ENCODE data around the gene TTLL8.

DNA sequence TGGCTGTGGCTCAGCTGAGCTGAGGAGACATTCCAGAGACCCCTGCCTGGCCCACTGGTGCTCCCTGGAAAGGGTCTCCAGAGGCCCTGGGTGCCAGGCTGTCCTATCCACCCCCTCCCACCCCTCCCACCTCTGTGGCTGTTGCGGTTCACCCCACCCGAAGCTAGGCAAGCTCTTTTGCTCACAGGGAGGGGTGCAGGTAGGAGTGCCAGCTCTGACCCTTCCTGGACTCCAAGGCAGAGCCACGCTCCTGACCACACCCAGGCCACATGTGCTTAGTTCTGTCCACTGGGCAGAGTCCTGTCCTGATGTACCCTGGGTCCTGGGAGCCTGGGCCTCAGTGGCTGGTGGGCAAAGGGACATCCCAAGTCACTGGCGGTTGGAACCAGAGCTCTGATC lies 62.0 kb downstream of the TTLL8 start:
- TF ChIP-seq POLR2A (IDR thresholded peaks at IDR 0.05; ENCODE audit: low read depth, low read length) = no peak
- TF ChIP-seq, protein P1, sequence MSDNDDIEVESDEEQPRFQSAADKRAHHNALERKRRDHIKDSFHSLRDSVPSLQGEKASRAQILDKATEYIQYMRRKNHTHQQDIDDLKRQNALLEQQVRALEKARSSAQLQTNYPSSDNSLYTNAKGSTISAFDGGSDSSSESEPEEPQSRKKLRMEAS (IDR thresholded peaks at IDR 0.05; ENCODE audit: insufficient read depth, insufficient read length) = no peak
